Lung (tissue), 12 donors: ENCODE data around the gene LPAR1. TPM values are rescaled to one million over a fixed set of nuclear protein-coding genes. Genes with fewer than 3 reads are reported as not detected.

Source experiments
- ATAC-seq: fragments of 200-7000 bp; cut with Tn5 transposase; one replicate; pipeline ENCODE4 v1.9.1; 2020; ENCODE audit warnings: moderate number of reproducible peaks; ENCODE audit not compliant: insufficient read depth, low FRiP score
- DNase-seq, 3 donors: peaks; one replicate each; pipeline ENCODE4 v3.0.0-alpha.2; 2013 to 2017
- H3K27ac ChIP-seq, 2 donors: one replicate each; pipeline ENCODE4 v1.5.1; 2013; ENCODE audit warnings: mild to moderate bottlenecking in 2 of 2, moderate library complexity in 2 of 2, control low read depth in 1 of 2, inconsistent platforms in 1 of 2, low read depth in 1 of 2, low read length in 1 of 2
- H3K27me3 ChIP-seq, 3 donors: one replicate each; pipeline ENCODE4 v1.5.1; 2013; ENCODE audit warnings: low read length in 2 of 3; ENCODE audit not compliant: control insufficient read depth in 3 of 3, insufficient read depth in 3 of 3
- H3K36me3 ChIP-seq, 4 donors: one replicate each; pipeline ENCODE4 v1.5.1; 2013; ENCODE audit warnings: low read length in 4 of 4, mild to moderate bottlenecking in 1 of 4, moderate library complexity in 1 of 4; ENCODE audit not compliant: control insufficient read depth in 4 of 4, insufficient read depth in 4 of 4
- H3K4me1 ChIP-seq, 5 donors: one replicate each; pipeline ENCODE4 v1.5.1; 2013; ENCODE audit warnings: low read length in 5 of 5, mild to moderate bottlenecking in 2 of 5, moderate library complexity in 1 of 5; ENCODE audit not compliant: control insufficient read depth in 5 of 5, insufficient read depth in 5 of 5
- H3K4me3 ChIP-seq: one replicate; pipeline ENCODE4 v1.5.1; 2013; ENCODE audit warnings: mild to moderate bottlenecking, control low read depth, moderate library complexity
- H3K9ac ChIP-seq, 2 donors: one replicate each; pipeline ENCODE4 v1.5.1; 2013; ENCODE audit warnings: low read length in 2 of 2, control low read depth in 1 of 2; ENCODE audit not compliant: insufficient read depth in 1 of 2
- H3K9me3 ChIP-seq, 4 donors: one replicate each; pipeline ENCODE4 v1.5.1; 2013; ENCODE audit warnings: low read length in 3 of 4, mild to moderate bottlenecking in 1 of 4, moderate library complexity in 1 of 4; ENCODE audit not compliant: control insufficient read depth in 4 of 4, insufficient read depth in 3 of 4
- CTCF ChIP-seq: IDR thresholded peaks from 2 replicates; pipeline ENCODE4 v1.5.1; 2012; ENCODE audit warnings: mild to moderate bottlenecking; ENCODE audit errors: control extremely low read depth, extremely low read depth
- WGBS, 2 donors: extraction: QIAGEN DNeasy Blood & Tissue Kit; methylation state at CpG; one replicate each; pipeline ENCODE4 v1.1.7; 2013; 5-methylcytosine and 5-hydroxymethylcytosine counted together
- polyA plus RNA-seq, 2 donors: library from polyadenylated mRNA; stranded (reverse); fragments of 200-250 nt; gene quantifications; one replicate each; pipeline ENCODE4 v1.2.1, GENCODE V29; 2013
- total RNA-seq, 2 donors: library from RNA; depleted of rRNA in 1 of 2; stranded (reverse); fragments of >200 nt in 1 of 2; gene quantifications; one replicate each; pipeline ENCODE4 v1.2.1, GENCODE V29; 2014 to 2021
- donor health status: control.
- donor health status: control.
- donor health status: Bipolar disorder and iron deficiency.
- donor health status: healthy.
- donor health status: DM: yes; HTN: yes; CAD: no.

Gene LPAR1
- total and polyA plus RNA-seq, 4 donors, result 5.2 to 47.6 (median 23.3) TPM

DNA sequence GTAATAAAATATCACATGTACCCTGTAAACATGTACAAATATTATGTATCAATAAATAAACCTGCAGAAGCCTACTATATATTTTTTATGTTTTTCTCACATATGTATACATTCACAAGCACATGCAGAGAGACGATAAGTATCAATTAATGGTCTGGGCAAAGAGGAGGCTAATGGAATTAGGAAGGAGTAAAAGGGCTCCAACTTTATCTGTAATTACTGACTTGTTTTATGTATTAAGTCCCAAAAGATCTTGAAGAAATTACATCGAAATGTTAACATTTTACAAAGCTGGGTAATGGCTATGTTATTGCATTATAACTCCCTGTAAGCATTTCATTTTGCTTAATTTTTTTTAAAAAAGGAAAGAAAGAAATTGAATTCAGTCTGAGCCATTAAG is 78.0 kb downstream of the LPAR1 start:
- H3K9ac ChIP-seq, result no peak overlapping the region
- H3K36me3 ChIP-seq, result peaks cover 0 to 12% (median 5%) of the 10 kb centered on the region in 4 donors
- TF ChIP-seq CTCF, result no peak
- H3K4me3 ChIP-seq, result no peak overlapping the region
- DNase-seq, result no peak
- no peaks in the 10 kb centered on the region for H3K27me3 ChIP-seq
- H3K9me3 ChIP-seq, result peaks cover 0 to 10% (median 2%) of the 10 kb centered on the region in 4 donors
- no peak overlapping the region for H3K27ac ChIP-seq
- no peaks in the 10 kb centered on the region for H3K4me1 ChIP-seq
- WGBS, 2 donors, result 81 to 94% methylated on average over 2 of the region's 2 CpGs
- ATAC-seq, result no peak

DNA sequence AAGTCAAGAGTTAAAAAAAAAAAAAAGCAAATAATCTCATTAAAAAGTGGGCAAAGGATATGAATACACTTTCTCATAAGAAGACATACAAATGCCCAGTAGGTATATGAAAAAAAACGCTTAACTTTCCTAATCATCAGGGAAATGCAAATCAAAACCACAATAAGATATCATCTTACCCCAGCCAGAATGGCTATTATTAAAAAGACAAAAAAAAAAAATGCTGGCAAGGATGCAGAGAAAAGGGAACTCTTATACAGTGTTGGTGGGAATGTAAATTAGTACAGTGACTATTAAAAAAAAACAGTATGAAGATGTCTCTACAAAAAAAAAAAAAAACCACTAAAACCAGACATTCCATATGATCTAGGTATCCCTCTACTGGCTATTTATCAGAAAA is 79.4 kb downstream of the LPAR1 start:
- TF ChIP-seq CTCF, result no peak
- DNase-seq (no peak), ATAC-seq (no peak)
- Histone ChIP-seq H3K4me1 (no peaks in the 10 kb centered on the region), H3K9ac (no peak overlapping the region), H3K27me3 (no peaks in the 10 kb centered on the region), H3K27ac (no peak overlapping the region), H3K4me3 (no peak overlapping the region), H3K36me3 (peaks cover 0 to 18% (median 5%) of the 10 kb centered on the region in 4 donors), H3K9me3 (peaks cover 0 to 14% (median 2%) of the 10 kb centered on the region in 4 donors)
- WGBS, 2 donors, result 34 to 67% methylated on average over 1 of the region's 1 CpG

GRCh38 chr9:110954822-110955291 is 83.4 kb downstream of the LPAR1 start:
- TF ChIP-seq CTCF, result no peak
- Histone ChIP-seq H3K27me3 (no peaks in the 10 kb centered on the region), H3K27ac (no peak overlapping the region), H3K36me3 (peaks cover 0 to 16% (median 3%) of the 10 kb centered on the region in 4 donors), H3K4me3 (no peak overlapping the region), H3K9me3 (peaks cover 0 to 14% (median 5%) of the 10 kb centered on the region in 4 donors), H3K9ac (no peak overlapping the region), H3K4me1 (peaks cover 0 to 11% (median 0%) of the 10 kb centered on the region in 5 donors)
- DNase-seq, result no peak
- 6 to 31% methylated on average over 1 of the region's 1 CpG for WGBS, 2 donors
- no peak for ATAC-seq

- no peak for ATAC-seq
Measured at GRCh38 chr9:110952540-110952859, 85.8 kb downstream of the LPAR1 start.

More at GRCh38 chr9:110952540-110952859, 85.8 kb downstream of the LPAR1 start:
- no peak overlapping the region for H3K27ac ChIP-seq
- H3K9me3 ChIP-seq, result peaks cover 0 to 12% (median 4%) of the 10 kb centered on the region in 4 donors
- WGBS, 2 donors, result 80 to 83% methylated on average over 4 of the region's 4 CpGs
- H3K4me3 ChIP-seq, result no peak overlapping the region
- no peak for DNase-seq
- no peak for TF ChIP-seq CTCF
- no peak overlapping the region for H3K9ac ChIP-seq
- no peaks in the 10 kb centered on the region for H3K27me3 ChIP-seq
- peaks cover 0 to 12% (median under 1%) of the 10 kb centered on the region in 4 donors for H3K36me3 ChIP-seq
- peaks cover 0 to 11% (median 0%) of the 10 kb centered on the region in 5 donors for H3K4me1 ChIP-seq
